Motor neuron (in vitro differentiated cells): ENCODE results near the gene TGFBR1. TPM values are rescaled to one million over a fixed set of nuclear protein-coding genes. Genes with fewer than 3 reads are reported as not detected.

Experiments used
- ATAC-seq, 8 experiments: fragments of 200-7000 bp; cut with Tn5 transposase; replicated peaks in 6 of 8; 2 replicates each; pipeline ENCODE4 v1.8.0; 2021; ENCODE audit warnings: mild to moderate bottlenecking in 8 of 8, moderate library complexity in 8 of 8
- H3K27ac ChIP-seq, 2 donors: fragments of 250-450 bp; sonication (Bioruptor Pico); 2 replicates each; pipeline ENCODE4 v1.9.0; 2021; ENCODE audit warnings: antibody characterized with exemption in 2 of 2, mild to moderate bottlenecking in 2 of 2, moderate library complexity in 1 of 2
- H3K4me1 ChIP-seq, 2 donors: fragments of 250-450 bp; sonication (Bioruptor Pico); replicated peaks in 1 of 2; 2 replicates each; pipeline ENCODE4 v1.6.1; 2021; ENCODE audit warnings: antibody characterized with exemption in 2 of 2, mild to moderate bottlenecking in 2 of 2, moderate library complexity in 1 of 2
- H3K4me3 ChIP-seq, 5 donors: fragments of 250-450 bp; sonication (Bioruptor Pico); 2 replicates each; pipeline ENCODE4 v1.9.0; 2021; ENCODE audit warnings: antibody characterized with exemption in 5 of 5, mild to moderate bottlenecking in 5 of 5, moderate library complexity in 4 of 5
- WGBS, 10 experiments: fragments of 450-650 bp; shearing (Covaris generic); methylation state at CpG; one replicate each; pipeline ENCODE4 v1.0.0; 2022; 5-methylcytosine and 5-hydroxymethylcytosine counted together
- in situ Hi-C, 9 experiments: fragments of 400-800 bp; cut with MboI; loops; one replicate each; pipeline ENCODE4 v1.15.0; 2021; ENCODE audit warnings: low sequenced_read_pairs in 9 of 9, low pct_unique_long_range_greater_than_20kb in 2 of 9; ENCODE audit not compliant: unreplicated experiment in 9 of 9
- total RNA-seq, 8 experiments: library from RNA; unstranded; fragments of 300-600 nt; gene quantifications; 2 replicates each; pipeline versions ENCODE4 v1.2.3 to v1.2.4, GENCODE V29; 2022

The TGFBR1 gene
- total RNA-seq, 8 experiments from 2014 or later = 15.7 to 71.7 (median 33.8) TPM

DNA sequence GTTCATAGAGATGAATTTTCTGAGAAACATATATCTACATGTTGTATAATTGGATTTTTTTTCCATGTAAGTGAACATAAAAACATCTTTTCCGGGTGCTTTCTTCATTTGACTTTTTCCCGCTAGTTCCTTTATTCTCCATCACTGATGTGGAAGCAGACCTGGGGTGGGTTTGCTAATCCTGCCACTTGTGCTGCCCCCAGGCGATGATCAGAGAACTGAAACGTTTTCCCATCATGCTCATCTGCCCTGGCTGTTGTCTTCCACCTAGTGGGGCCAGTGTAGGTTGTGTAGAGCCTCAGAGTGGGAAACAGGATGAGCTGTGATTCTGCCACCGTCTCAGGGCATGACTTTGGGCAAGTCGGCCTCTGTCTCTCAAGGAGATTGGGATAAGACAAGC is 34.2 kb upstream of the TGFBR1 start:
- 60 to 100% (median 90%) methylated on average over 1 to 6 of the region's 6 CpGs; no CpG with 5 or more reads in 1 of the 10 experiments for WGBS, 10 experiments
- H3K4me1 ChIP-seq = no peaks in the 10 kb centered on the region
- H3K27ac ChIP-seq = no peak overlapping the region
- ATAC-seq = peak in 1 of 8 experiments; percentile 28
- H3K4me3 ChIP-seq = no peak overlapping the region
- in situ Hi-C loops = no loop called here

DNA sequence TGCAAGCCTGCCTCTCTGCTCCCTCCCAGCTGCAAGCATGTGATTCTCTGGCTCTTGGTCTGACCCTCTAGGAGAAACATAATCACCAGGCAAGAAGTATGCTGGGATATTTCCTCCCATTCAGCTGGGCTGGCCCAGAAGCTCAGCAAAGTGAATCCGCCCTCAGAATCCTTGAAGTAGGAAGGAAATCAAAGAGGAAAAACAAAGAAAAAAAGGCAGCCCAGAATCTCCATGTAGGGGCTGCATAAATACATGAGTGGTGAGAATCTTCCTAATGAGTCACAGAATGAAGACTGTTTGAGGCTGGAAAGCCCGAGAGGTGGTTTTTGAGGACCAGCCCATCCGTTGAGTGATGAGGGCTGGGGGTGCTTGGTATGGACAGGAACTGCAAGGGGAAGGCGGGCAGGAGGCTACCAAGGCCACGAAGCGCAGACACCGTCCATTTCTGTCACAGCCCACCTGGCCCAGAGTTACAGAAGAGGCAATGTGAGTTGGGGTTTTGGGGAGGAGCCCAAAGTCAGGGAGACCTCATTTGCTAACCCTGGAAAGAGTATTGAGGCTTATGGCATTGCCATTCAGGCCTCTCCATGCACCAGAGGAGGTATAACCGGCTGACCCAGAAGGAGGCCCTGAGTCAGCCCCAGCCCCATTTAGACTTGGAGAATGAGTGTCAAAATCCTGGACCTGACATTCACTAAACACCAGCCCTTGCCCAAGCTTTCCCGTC is 33.4 kb upstream of the TGFBR1 start:
- Histone ChIP-seq H3K27ac (no peak overlapping the region), H3K4me3 (no peak overlapping the region), H3K4me1 (no peaks in the 10 kb centered on the region)
- peak in 4 of 8 experiments; percentile 20 to 96 (median 67) for ATAC-seq
- 37 to 100% (median 85%) methylated on average over 1 to 7 of the region's 9 CpGs; no CpG with 5 or more reads in 2 of the 10 experiments for WGBS, 10 experiments
- in situ Hi-C loops = no loop called here

DNA sequence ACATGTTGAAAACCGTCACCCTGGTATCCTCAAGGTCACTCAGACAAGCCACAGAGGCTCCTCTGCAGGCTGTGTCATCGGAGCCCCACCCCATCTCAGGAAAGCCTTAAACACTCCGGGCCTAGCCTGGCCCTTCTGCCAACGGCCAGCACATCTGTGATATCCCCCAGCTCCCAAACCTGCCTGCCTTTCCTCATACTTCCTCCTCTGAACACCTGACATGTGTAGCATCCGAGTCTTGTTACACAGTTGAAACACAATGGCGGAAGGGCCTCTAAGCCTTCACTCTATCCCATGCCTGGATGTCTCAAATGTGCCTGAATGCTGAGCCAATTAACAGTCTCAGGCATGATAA is 32.9 kb upstream of the TGFBR1 start:
- 83 to 100% (median 94%) methylated on average over 1 to 2 of the region's 6 CpGs; no CpG with 5 or more reads in 6 of the 10 experiments for WGBS, 10 experiments
- in situ Hi-C loops = no loop called here
- Histone ChIP-seq H3K4me1 (no peaks in the 10 kb centered on the region), H3K27ac (no peak overlapping the region), H3K4me3 (no peak overlapping the region)
- peak in 1 of 8 experiments; percentile 12 for ATAC-seq

DNA sequence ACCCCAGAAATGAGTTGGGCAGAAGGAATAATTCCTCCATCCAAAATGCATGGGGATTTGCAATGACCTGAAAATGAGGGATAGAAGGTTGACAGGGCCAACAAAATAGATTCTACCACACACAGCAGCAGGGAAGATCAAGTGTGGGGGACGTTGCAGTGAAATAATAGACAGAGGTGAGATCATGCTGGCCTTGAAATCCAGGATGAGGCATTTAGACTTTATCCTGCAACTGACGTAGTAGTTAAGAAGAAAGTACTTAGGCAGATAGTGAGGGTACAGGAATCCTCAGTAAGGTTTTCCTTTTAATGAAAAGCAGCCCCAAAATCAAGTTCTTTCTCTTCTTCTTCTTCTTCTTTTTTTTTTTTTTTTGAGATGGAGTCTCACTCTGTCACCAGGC is 31.6 kb upstream of the TGFBR1 start:
- Histone ChIP-seq H3K27ac (no peak overlapping the region), H3K4me1 (no peaks in the 10 kb centered on the region), H3K4me3 (no peak overlapping the region)
- 20 to 100% (median 60%) methylated on average over 1 to 2 of the region's 2 CpGs; no CpG with 5 or more reads in 5 of the 10 experiments for WGBS, 10 experiments
- in situ Hi-C loops = no loop called here
- ATAC-seq = no peak

DNA sequence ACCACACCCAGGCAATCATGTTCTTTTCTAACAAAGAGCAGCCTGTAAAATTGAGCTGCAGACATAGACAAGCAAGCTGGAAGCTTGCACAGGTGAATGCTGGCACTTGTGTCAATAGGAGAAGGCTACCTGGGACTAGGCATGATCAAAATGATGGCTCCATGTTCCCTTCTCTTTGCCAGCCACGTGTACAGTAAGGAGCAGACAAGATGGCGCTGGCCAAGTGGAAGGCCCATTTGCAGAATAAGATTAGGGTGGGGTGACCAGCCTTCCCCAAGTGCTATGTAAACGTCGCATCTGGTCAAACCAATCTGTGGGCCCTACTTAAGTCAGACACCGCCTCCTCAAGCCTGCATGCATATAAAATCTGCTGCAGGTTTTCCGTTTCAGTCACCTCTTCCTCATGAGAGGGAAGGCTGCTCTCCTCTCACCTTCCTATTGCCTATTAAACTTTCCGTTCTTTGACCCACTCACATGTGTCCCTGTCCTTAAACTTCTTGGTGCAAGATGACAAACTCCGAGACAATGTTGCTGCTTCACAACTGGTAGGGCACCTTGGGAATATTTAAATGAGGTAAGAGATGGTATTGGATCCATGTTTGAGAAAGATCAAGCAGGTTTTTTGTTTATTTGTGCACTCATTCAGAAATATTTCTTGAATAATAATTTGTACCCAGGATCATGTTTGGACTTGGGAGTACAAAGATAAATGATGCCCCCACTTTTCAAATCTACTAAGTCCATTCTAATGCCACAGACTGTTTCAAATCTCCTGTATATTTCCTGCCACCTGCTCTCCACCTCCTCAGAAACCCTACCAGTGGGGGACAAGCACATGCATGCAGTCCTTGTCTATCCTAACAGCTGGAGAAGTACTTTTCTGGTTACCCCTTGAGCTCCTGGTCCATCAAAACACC is 30.7 kb upstream of the TGFBR1 start:
- Histone ChIP-seq H3K27ac (no peak overlapping the region), H3K4me3 (no peak overlapping the region), H3K4me1 (no peaks in the 10 kb centered on the region)
- 20 to 100% (median 70%) methylated on average over 1 to 7 of the region's 8 CpGs for WGBS, 10 experiments
- no peak for ATAC-seq
- in situ Hi-C loops = no loop called here

DNA sequence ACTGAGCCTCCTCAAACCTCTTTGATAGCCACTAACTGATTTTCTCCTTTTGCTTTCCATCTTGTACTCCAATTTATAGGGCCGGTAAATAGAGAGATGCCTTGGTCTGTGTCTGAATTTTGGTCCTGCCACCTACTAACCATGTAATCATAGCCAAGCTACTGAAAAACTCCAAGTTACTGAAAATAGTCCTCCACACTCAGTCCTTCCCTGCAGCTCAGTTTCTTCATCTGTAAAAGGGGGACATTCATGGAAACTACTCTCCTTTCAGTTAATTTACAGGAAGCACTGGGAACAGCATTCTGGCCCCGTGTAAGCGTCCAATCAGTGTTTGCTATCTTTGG is 30.0 kb upstream of the TGFBR1 start:
- H3K27ac ChIP-seq = no peak overlapping the region
- WGBS, 10 experiments = 0 to 100% (median 86%) methylated on average over 1 to 2 of the region's 3 CpGs; no CpG with 5 or more reads in 2 of the 10 experiments
- no peaks in the 10 kb centered on the region for H3K4me1 ChIP-seq
- H3K4me3 ChIP-seq = no peak overlapping the region
- in situ Hi-C loops = no loop called here
- no peak for ATAC-seq

DNA sequence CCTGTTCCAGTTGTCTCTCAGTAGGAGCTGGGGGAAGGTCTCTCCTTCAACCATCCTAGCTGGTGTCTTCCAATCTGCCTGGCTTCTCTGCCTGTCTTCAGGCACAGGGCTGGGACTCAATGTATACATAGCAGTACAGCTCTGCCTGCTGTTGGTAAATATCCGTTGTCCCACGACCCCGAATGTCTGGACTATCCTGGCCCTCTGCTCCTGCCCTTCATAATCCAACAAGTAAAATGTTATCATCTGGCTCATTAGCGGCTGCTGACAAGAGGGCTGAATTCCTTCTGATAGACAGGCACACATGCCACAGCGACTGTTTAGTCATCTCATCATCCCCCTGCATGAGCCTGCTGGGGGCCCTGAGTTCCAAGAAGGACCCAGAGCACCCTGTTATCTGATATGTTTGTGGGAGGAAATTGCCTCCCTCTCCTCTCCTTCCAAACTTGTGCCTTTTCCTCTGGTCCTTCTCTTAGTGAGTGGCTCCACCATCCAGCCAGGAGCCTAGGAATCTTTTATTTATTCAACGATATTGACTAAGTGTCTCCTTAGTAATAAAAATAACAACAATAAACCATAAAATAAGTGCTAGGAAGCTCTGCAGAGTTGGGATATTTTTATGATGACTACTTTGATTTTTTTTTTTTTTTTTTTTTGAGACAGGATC is 29.5 kb upstream of the TGFBR1 start:
- Histone ChIP-seq H3K27ac (no peak overlapping the region), H3K4me1 (no peaks in the 10 kb centered on the region), H3K4me3 (no peak overlapping the region)
- no peak for ATAC-seq
- 0 to 100% (median 53%) methylated on average over 2 to 6 of the region's 6 CpGs; no CpG with 5 or more reads in 2 of the 10 experiments for WGBS, 10 experiments
- in situ Hi-C loops = no loop called here

DNA sequence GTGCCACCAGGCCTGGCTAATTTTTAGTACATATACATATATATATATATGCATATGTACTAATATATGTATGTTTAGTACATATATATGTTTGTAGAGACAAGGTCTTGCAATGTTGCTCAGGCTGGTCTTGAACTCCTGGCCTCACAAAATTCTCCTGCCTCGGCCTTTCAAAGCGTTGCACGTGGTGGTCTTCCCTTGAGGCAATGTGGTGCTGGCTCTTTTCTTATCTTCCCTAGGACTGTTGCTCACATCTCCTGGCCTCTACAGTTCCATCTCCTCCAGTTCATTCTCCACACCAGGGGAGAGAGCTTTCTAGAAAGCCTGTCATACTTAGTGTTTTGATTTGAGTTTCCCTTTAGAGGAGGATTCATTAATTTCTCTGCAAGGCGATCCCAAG is 28.9 kb upstream of the TGFBR1 start:
- ATAC-seq = no peak
- Histone ChIP-seq H3K27ac (no peak overlapping the region), H3K4me3 (no peak overlapping the region), H3K4me1 (no peaks in the 10 kb centered on the region)
- WGBS, 10 experiments = 82 to 100% (median 85%) methylated on average over 1 to 4 of the region's 4 CpGs; no CpG with 5 or more reads in 6 of the 10 experiments
- in situ Hi-C loops = no loop called here

DNA sequence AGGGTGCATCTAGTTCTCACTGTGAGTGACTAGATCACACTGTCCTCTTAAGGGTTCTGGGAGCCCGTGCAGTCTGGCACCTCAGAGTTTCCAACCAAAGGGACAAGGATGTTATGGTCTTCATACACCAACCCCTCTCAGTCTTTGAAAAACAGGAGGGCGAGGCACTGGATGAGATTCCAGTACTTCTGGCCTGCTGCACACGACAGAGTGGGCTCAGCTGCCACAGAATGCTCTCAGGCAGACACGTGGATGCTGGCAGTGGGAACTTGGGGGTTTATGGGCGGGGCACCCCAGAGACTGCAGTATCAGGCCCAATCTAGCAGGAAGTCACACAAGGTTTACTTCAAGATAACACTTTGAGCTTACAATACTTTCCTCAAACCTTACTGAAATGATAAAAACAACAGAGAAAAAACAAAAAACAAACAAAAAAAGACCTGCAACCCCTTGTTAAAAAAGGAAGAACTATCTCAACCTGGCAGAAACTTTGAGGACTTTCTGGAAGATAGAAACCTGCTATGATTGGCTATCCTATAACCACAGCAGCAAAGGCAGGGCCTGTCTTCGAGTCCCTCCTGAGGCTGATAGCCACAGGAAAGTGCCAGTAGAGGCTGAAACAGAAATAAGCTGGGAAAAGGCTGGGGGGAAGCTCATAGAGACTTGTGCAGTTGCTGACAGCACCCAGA is 28.3 kb upstream of the TGFBR1 start:
- WGBS, 10 experiments = 42 to 100% (median 60%) methylated on average over 1 to 4 of the region's 6 CpGs; no CpG with 5 or more reads in 3 of the 10 experiments
- no peak for ATAC-seq
- in situ Hi-C loops = no loop called here
- Histone ChIP-seq H3K4me3 (no peak overlapping the region), H3K27ac (no peak overlapping the region), H3K4me1 (no peaks in the 10 kb centered on the region)

DNA sequence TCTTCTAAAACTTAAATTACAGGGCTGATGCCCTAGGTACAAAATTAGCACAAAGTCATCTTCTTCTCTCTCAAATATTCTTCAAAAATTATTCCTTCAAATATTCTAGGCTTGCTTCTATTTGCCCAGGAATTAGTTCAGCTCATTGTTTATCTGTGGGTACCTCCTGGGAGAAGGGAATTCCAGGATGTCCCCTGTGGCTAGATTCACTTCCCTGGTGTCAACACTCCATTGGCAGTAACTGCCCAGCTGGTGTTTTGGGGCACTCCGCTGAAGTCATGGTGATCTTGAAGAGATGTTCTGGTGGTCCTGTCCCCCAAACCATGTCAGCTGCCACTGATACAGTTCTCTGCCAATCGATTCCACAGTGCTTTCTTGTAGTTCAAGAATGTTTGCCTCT is 26.2 kb upstream of the TGFBR1 start:
- no peak overlapping the region for H3K4me3 ChIP-seq
- 27 to 100% (median 63%) methylated on average over 1 to 2 of the region's 2 CpGs; no CpG with 5 or more reads in 4 of the 10 experiments for WGBS, 10 experiments
- ATAC-seq = no peak
- in situ Hi-C loops = no loop called here
- no peak overlapping the region for H3K27ac ChIP-seq
- H3K4me1 ChIP-seq = no peaks in the 10 kb centered on the region

DNA sequence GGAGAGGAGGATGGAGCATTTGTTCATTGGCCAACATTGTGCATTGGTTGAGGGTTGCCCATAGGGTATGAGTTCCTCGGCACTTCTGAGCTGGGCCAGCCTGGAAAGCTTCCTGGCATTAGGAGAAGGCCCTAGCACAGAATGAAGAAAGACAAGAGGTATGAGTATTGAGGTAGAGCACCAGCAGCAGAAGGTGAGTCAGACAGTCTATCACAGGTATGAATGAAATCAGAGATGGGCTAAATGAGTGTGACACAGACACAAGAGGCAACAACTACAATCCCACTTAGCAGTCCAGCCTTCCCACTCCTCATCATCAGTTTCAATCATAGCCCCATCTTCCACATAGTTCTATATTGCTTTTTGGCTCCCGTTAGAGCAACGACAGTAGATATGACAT is 25.4 kb upstream of the TGFBR1 start:
- ATAC-seq = no peak
- Histone ChIP-seq H3K4me3 (no peak overlapping the region), H3K27ac (no peak overlapping the region), H3K4me1 (no peaks in the 10 kb centered on the region)
- WGBS, 10 experiments = 60 to 100% (median 87%) methylated on average over 2 to 3 of the region's 3 CpGs; no CpG with 5 or more reads in 2 of the 10 experiments
- in situ Hi-C loops = no loop called here

DNA sequence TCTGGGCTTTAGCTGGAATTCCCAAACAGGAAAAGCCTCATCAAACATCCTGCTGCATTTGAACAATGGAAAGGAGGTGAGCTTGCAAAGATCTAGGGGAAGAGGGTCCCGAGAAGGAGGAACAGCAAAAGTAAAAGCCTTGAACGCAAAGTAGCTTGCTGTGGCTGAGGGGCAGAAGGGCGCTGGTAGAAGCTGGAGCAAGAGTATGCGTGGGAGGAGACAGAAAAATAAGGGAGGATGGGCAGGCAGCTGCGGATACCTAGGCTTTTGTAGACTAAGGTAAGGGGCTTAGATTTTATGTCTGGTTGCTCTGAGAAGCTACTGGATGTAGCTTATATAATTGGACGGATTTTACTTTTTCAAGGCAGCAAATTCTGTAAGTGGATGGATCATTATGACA is 21.9 kb upstream of the TGFBR1 start:
- 45 to 74% (median 59%) methylated on average over 2 to 6 of the region's 6 CpGs; no CpG with 5 or more reads in 2 of the 10 experiments for WGBS, 10 experiments
- H3K27ac ChIP-seq = no peak overlapping the region
- in situ Hi-C loops = no loop called here
- no peaks in the 10 kb centered on the region for H3K4me1 ChIP-seq
- ATAC-seq = no peak
- H3K4me3 ChIP-seq = no peak overlapping the region
